Lung (tissue), 12 donors: ENCODE measurements around the gene GLI3. TPM values are rescaled to one million over a fixed set of nuclear protein-coding genes. Genes with fewer than 3 reads are reported as not detected.

Experiments used
- ATAC-seq: fragments of 200-7000 bp; cut with Tn5 transposase; one replicate; pipeline ENCODE4 v1.9.1; 2020; ENCODE audit warnings: moderate number of reproducible peaks; ENCODE audit not compliant: insufficient read depth, low FRiP score
- DNase-seq, 3 donors: peaks; one replicate each; pipeline ENCODE4 v3.0.0-alpha.2; 2013 to 2017
- H3K27ac ChIP-seq, 2 donors: one replicate each; pipeline ENCODE4 v1.5.1; 2013; ENCODE audit warnings: mild to moderate bottlenecking in 2 of 2, moderate library complexity in 2 of 2, control low read depth in 1 of 2, inconsistent platforms in 1 of 2, low read depth in 1 of 2, low read length in 1 of 2
- H3K27me3 ChIP-seq, 3 donors: one replicate each; pipeline ENCODE4 v1.5.1; 2013; ENCODE audit warnings: low read length in 2 of 3; ENCODE audit not compliant: control insufficient read depth in 3 of 3, insufficient read depth in 3 of 3
- H3K36me3 ChIP-seq, 4 donors: one replicate each; pipeline ENCODE4 v1.5.1; 2013; ENCODE audit warnings: low read length in 4 of 4, mild to moderate bottlenecking in 1 of 4, moderate library complexity in 1 of 4; ENCODE audit not compliant: control insufficient read depth in 4 of 4, insufficient read depth in 4 of 4
- H3K4me1 ChIP-seq, 5 donors: one replicate each; pipeline ENCODE4 v1.5.1; 2013; ENCODE audit warnings: low read length in 5 of 5, mild to moderate bottlenecking in 2 of 5, moderate library complexity in 1 of 5; ENCODE audit not compliant: control insufficient read depth in 5 of 5, insufficient read depth in 5 of 5
- H3K4me3 ChIP-seq: one replicate; pipeline ENCODE4 v1.5.1; 2013; ENCODE audit warnings: mild to moderate bottlenecking, control low read depth, moderate library complexity
- H3K9ac ChIP-seq, 2 donors: one replicate each; pipeline ENCODE4 v1.5.1; 2013; ENCODE audit warnings: low read length in 2 of 2, control low read depth in 1 of 2; ENCODE audit not compliant: insufficient read depth in 1 of 2
- H3K9me3 ChIP-seq, 4 donors: one replicate each; pipeline ENCODE4 v1.5.1; 2013; ENCODE audit warnings: low read length in 3 of 4, mild to moderate bottlenecking in 1 of 4, moderate library complexity in 1 of 4; ENCODE audit not compliant: control insufficient read depth in 4 of 4, insufficient read depth in 3 of 4
- WGBS, 2 donors: extraction: QIAGEN DNeasy Blood & Tissue Kit; methylation state at CpG; one replicate each; pipeline ENCODE4 v1.1.7; 2013; 5-methylcytosine and 5-hydroxymethylcytosine counted together
- polyA plus RNA-seq, 2 donors: library from polyadenylated mRNA; stranded (reverse); fragments of 200-250 nt; gene quantifications; one replicate each; pipeline ENCODE4 v1.2.1, GENCODE V29; 2013
- total RNA-seq, 2 donors: library from RNA; depleted of rRNA in 1 of 2; stranded (reverse); fragments of >200 nt in 1 of 2; gene quantifications; one replicate each; pipeline ENCODE4 v1.2.1, GENCODE V29; 2014 to 2021
- TF ChIP-seq, protein P1 (sequence below): IDR thresholded peaks from 2 replicates; pipeline ENCODE4 v1.5.1; 2012; ENCODE audit warnings: mild to moderate bottlenecking; ENCODE audit errors: control extremely low read depth, extremely low read depth
- donor health status: control.
- donor health status: control.
- donor health status: Bipolar disorder and iron deficiency.
- donor health status: healthy.
- donor health status: DM: yes; HTN: yes; CAD: no.

The GLI3 gene
- total and polyA plus RNA-seq, 4 donors, result 2.0 to 23.4 (median 10.3) TPM

DNA sequence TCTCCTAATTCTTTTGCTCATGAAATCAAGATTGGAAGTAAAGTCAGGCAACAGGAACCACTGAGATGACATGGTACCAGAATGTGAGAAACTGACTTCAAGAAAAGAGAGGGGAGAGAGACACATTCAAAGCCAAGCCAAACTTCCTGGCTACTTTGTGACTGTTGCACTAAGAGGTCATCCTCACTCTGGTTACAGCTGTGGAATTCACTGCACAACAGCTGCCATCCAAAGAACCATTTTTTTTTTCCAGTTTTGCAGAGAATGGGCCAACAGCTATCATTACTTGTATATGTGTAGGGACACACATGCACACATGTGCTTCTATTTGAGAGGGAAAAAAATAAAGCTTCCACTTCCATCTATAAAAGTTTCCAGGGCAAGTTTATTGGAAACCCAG, 203.5 kb downstream of the GLI3 start:
- Histone ChIP-seq H3K9me3 (no peaks in the 10 kb centered on the region), H3K4me3 (no peak overlapping the region), H3K27me3 (no peaks in the 10 kb centered on the region), H3K27ac (no peak overlapping the region), H3K9ac (no peak overlapping the region), H3K4me1 (no peaks in the 10 kb centered on the region), H3K36me3 (peaks cover 0 to 41% (median 24%) of the 10 kb centered on the region in 4 donors)
- TF ChIP-seq, protein P1, sequence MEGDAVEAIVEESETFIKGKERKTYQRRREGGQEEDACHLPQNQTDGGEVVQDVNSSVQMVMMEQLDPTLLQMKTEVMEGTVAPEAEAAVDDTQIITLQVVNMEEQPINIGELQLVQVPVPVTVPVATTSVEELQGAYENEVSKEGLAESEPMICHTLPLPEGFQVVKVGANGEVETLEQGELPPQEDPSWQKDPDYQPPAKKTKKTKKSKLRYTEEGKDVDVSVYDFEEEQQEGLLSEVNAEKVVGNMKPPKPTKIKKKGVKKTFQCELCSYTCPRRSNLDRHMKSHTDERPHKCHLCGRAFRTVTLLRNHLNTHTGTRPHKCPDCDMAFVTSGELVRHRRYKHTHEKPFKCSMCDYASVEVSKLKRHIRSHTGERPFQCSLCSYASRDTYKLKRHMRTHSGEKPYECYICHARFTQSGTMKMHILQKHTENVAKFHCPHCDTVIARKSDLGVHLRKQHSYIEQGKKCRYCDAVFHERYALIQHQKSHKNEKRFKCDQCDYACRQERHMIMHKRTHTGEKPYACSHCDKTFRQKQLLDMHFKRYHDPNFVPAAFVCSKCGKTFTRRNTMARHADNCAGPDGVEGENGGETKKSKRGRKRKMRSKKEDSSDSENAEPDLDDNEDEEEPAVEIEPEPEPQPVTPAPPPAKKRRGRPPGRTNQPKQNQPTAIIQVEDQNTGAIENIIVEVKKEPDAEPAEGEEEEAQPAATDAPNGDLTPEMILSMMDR, result no peak
- ATAC-seq (no peak), DNase-seq (peak in 2 of 3 donors; percentile 52 to 58)

DNA sequence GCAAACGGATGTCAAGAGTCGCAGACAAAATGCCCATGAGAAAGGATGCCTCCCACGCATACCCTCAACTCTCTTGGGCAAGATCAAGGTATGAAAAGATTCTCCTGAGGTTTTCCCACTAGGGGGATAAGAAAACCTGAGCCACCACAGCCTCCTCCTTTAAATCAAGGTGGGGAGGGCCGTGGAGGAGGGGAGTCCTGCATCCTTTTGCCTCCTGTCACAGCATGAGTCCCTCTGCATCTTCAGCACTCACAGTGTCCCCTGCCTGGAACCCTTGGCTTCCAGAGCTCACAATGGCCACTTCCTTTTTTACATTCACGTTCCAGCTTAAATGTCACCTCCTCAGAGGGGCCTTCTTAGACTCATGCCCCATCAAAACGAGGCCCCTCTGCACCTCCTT, 207.6 kb downstream of the GLI3 start:
- no peak overlapping the region for H3K9ac ChIP-seq
- H3K4me1 ChIP-seq, result peaks cover 0 to 4% (median 0%) of the 10 kb centered on the region in 5 donors
- no peak for DNase-seq
- peaks cover 0 to 46% (median 23%) of the 10 kb centered on the region in 4 donors for H3K36me3 ChIP-seq
- H3K4me3 ChIP-seq, result no peak overlapping the region
- 75 to 86% methylated on average over 6 of the region's 6 CpGs for whole genome bisulfite sequencing, 2 donors
- H3K27me3 ChIP-seq, result no peaks in the 10 kb centered on the region
- ATAC-seq, result no peak
- TF ChIP-seq, protein P1, result no peak
- H3K27ac ChIP-seq, result no peak overlapping the region
- no peaks in the 10 kb centered on the region for H3K9me3 ChIP-seq

DNA sequence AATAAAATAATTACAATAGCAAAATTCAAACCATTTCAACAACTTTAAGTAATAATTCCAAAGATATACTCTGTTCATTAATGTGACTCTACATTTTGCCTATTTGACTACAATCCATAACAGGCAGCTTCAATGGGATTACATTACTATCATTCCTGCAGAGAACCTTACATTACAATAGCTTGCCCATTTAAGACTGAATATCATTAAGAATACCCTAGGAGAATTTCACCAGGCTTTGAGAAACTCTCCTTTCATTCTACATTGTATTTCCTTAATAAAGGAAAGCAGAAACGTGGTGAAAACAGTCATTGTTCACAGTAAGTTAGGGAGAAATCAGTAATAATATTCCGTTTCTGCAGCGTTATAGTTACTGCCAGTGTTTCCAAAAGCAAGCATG, 209.5 kb downstream of the GLI3 start:
- no peak overlapping the region for H3K4me3 ChIP-seq
- ATAC-seq, result no peak
- no peaks in the 10 kb centered on the region for H3K9me3 ChIP-seq
- 74 to 90% methylated on average over 3 of the region's 3 CpGs for WGBS, 2 donors
- no peak overlapping the region for H3K27ac ChIP-seq
- no peaks in the 10 kb centered on the region for H3K27me3 ChIP-seq
- peaks cover 0 to 50% (median 23%) of the 10 kb centered on the region in 4 donors for H3K36me3 ChIP-seq
- no peak for DNase-seq
- TF ChIP-seq, protein P1, result no peak
- H3K4me1 ChIP-seq, result peaks cover 0 to 22% (median 4%) of the 10 kb centered on the region in 5 donors
- H3K9ac ChIP-seq, result no peak overlapping the region

DNA sequence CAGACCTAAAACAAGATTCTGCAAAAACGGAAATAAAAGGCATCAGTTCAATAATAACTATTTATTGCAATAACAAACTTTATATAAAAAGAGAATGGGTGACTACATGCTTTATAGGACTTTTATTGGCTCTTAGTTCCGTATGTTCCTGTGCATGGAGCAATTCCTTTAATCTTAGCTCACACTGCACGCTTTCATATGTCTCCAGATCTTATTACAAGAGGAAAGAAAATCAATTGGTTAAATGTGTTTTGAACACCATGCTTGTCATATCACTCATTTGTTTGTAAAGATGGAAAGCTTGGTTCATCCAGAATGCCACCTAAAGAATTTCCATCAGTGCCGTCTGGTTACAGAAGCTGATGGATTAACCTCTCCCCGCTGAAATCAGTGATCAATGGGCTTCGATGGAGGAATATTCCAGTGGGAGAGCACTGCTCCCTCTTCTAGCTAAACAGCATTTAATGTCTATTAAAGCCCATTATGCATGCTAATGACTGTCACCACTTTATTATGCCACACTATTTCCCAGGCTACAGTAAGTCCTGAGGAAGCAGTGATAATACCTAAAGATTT, 210.3 kb downstream of the GLI3 start:
- H3K4me1 ChIP-seq, result peaks cover 0 to 23% (median 4%) of the 10 kb centered on the region in 5 donors
- H3K4me3 ChIP-seq, result no peak overlapping the region
- ATAC-seq, result no peak
- 92 to 94% methylated on average over 6 of the region's 6 CpGs for WGBS, 2 donors
- H3K9me3 ChIP-seq, result no peaks in the 10 kb centered on the region
- H3K36me3 ChIP-seq, result peaks cover 0 to 48% (median 24%) of the 10 kb centered on the region in 4 donors
- DNase-seq, result no peak
- H3K27me3 ChIP-seq, result no peaks in the 10 kb centered on the region
- no peak overlapping the region for H3K27ac ChIP-seq
- H3K9ac ChIP-seq, result no peak overlapping the region
- TF ChIP-seq, protein P1, result no peak
